Memory B cell (primary cell): Measurements from ENCODE around the gene GSTO2.
A peak's percentile ranks its signal among the peaks of the same experiment; 100 is the strongest.

ENCODE experiments used
- ATAC-seq: fragments of 150-1000 bp; cut with Tn5 transposase; 2 replicates; pipeline ENCODE4 v1.10.0; 2021; ENCODE audit warnings: low read depth, mild to moderate bottlenecking, moderate library complexity
- DNase-seq, 2 donors: peaks; one replicate each; pipeline ENCODE4 v3.0.0; 2022; ENCODE audit warnings: low spot score in 2 of 2
- H3K27ac Mint-ChIP-seq: one replicate; pipeline ENCODE4 v1.8.0; 2022; ENCODE audit warnings: mild to moderate bottlenecking, moderate library complexity, mixed read lengths
- H3K27me3 Mint-ChIP-seq: one replicate; pipeline ENCODE4 v1.8.0; 2022; ENCODE audit warnings: mixed read lengths
- H3K36me3 Mint-ChIP-seq: one replicate; pipeline ENCODE4 v1.8.0; 2022; ENCODE audit warnings: mild to moderate bottlenecking, mixed read lengths
- H3K4me1 Mint-ChIP-seq: one replicate; pipeline ENCODE4 v1.8.0; 2022; ENCODE audit warnings: mixed read lengths
- H3K4me3 Mint-ChIP-seq: one replicate; pipeline ENCODE4 v1.8.0; 2022; ENCODE audit warnings: mild to moderate bottlenecking, moderate library complexity, mixed read lengths
- H3K9me3 Mint-ChIP-seq: one replicate; pipeline ENCODE4 v1.8.0; 2022; ENCODE audit warnings: mixed read lengths

GSTO2 gene

GRCh38 chr10:104316321-104317099 lies 47.5 kb downstream of the GSTO2 start:
- peak overlapping the region; percentile 88 for H3K27ac Mint-ChIP-seq
- no peaks in the 10 kb centered on the region for H3K27me3 Mint-ChIP-seq
- H3K36me3 Mint-ChIP-seq, result peaks cover 12% of the 10 kb centered on the region
- no peak overlapping the region for H3K4me3 Mint-ChIP-seq
- ATAC-seq (no peak), DNase-seq (no peak)
- H3K9me3 Mint-ChIP-seq, result no peaks in the 10 kb centered on the region
- H3K4me1 Mint-ChIP-seq, result peaks cover 36% of the 10 kb centered on the region

GRCh38 chr10:104317269-104317710 lies 48.3 kb downstream of the GSTO2 start:
- ATAC-seq, result peak; percentile 53
- no peak for DNase-seq

GRCh38 chr10:104317726-104318299 lies 48.8 kb downstream of the GSTO2 start:
- H3K36me3 Mint-ChIP-seq, result peaks cover 10% of the 10 kb centered on the region
- H3K27me3 Mint-ChIP-seq, result no peaks in the 10 kb centered on the region
- DNase-seq (no peak), ATAC-seq (no peak)
- H3K9me3 Mint-ChIP-seq, result no peaks in the 10 kb centered on the region
- H3K4me3 Mint-ChIP-seq, result peak overlapping the region; percentile 21
- peaks cover 49% of the 10 kb centered on the region for H3K4me1 Mint-ChIP-seq
- H3K27ac Mint-ChIP-seq, result peak overlapping the region; percentile 88

More at GRCh38 chr10:104317269-104317710, 48.3 kb downstream of the GSTO2 start:
- Mint-ChIP-seq H3K27ac (peak overlapping the region; percentile 88), H3K4me1 (peaks cover 44% of the 10 kb centered on the region), H3K36me3 (peaks cover 10% of the 10 kb centered on the region), H3K27me3 (no peaks in the 10 kb centered on the region), H3K4me3 (peak overlapping the region; percentile 46), H3K9me3 (no peaks in the 10 kb centered on the region)

GRCh38 chr10:104318326-104318725 lies 49.3 kb downstream of the GSTO2 start:
- Mint-ChIP-seq H3K9me3 (no peaks in the 10 kb centered on the region), H3K27ac (no peak overlapping the region), H3K36me3 (peaks cover 7% of the 10 kb centered on the region), H3K4me1 (peaks cover 52% of the 10 kb centered on the region), H3K4me3 (no peak overlapping the region), H3K27me3 (no peaks in the 10 kb centered on the region)
- ATAC-seq (no peak), DNase-seq (no peak)

GRCh38 chr10:104318810-104319741 lies 50.1 kb downstream of the GSTO2 start:
- ATAC-seq (no peak), DNase-seq (no peak)
- H3K36me3 Mint-ChIP-seq, result peaks cover 5% of the 10 kb centered on the region
- peak overlapping the region; percentile 39 for H3K27ac Mint-ChIP-seq
- H3K27me3 Mint-ChIP-seq, result no peaks in the 10 kb centered on the region
- peaks cover 59% of the 10 kb centered on the region for H3K4me1 Mint-ChIP-seq
- peak overlapping the region; percentile 3 for H3K4me3 Mint-ChIP-seq
- no peaks in the 10 kb centered on the region for H3K9me3 Mint-ChIP-seq

GRCh38 chr10:104321226-104321625 lies 52.2 kb downstream of the GSTO2 start:
- DNase-seq (no peak), ATAC-seq (no peak)
- H3K4me3 Mint-ChIP-seq, result no peak overlapping the region
- no peaks in the 10 kb centered on the region for H3K27me3 Mint-ChIP-seq
- peak overlapping the region; percentile 73 for H3K27ac Mint-ChIP-seq
- H3K36me3 Mint-ChIP-seq, result peaks cover 8% of the 10 kb centered on the region
- peaks cover 76% of the 10 kb centered on the region for H3K4me1 Mint-ChIP-seq
- H3K9me3 Mint-ChIP-seq, result no peaks in the 10 kb centered on the region

GRCh38 chr10:104321725-104322415 lies 52.9 kb downstream of the GSTO2 start:
- ATAC-seq (peak; percentile 31), DNase-seq (no peak)
- Mint-ChIP-seq H3K27me3 (no peaks in the 10 kb centered on the region), H3K4me3 (peak overlapping the region; percentile 54), H3K9me3 (no peaks in the 10 kb centered on the region), H3K4me1 (peaks cover 81% of the 10 kb centered on the region), H3K27ac (peak overlapping the region; percentile 73), H3K36me3 (peaks cover 8% of the 10 kb centered on the region)

GRCh38 chr10:104322416-104322782 lies 53.4 kb downstream of the GSTO2 start:
- Mint-ChIP-seq H3K27ac (peak overlapping the region; percentile 73), H3K9me3 (no peaks in the 10 kb centered on the region), H3K4me1 (peaks cover 81% of the 10 kb centered on the region), H3K27me3 (no peaks in the 10 kb centered on the region), H3K4me3 (peak overlapping the region; percentile 54), H3K36me3 (peaks cover 7% of the 10 kb centered on the region)
- DNase-seq (no peak), ATAC-seq (peak; percentile 62)

- Mint-ChIP-seq H3K27ac (peak overlapping the region; percentile 73), H3K36me3 (peaks cover 5% of the 10 kb centered on the region), H3K27me3 (no peaks in the 10 kb centered on the region), H3K4me1 (peaks cover 78% of the 10 kb centered on the region), H3K4me3 (no peak overlapping the region), H3K9me3 (no peaks in the 10 kb centered on the region)
- DNase-seq (no peak), ATAC-seq (no peak)
Measured at GRCh38 chr10:104323085-104323484, 54.1 kb downstream of the GSTO2 start.

- Mint-ChIP-seq H3K4me3 (peak overlapping the region; percentile 83), H3K4me1 (peaks cover 78% of the 10 kb centered on the region), H3K27me3 (no peaks in the 10 kb centered on the region), H3K36me3 (peaks cover 5% of the 10 kb centered on the region), H3K9me3 (no peaks in the 10 kb centered on the region), H3K27ac (peak overlapping the region; percentile 81)
- no peak for ATAC-seq
- DNase-seq, result no peak
Measured at GRCh38 chr10:104323760-104324201, 54.8 kb downstream of the GSTO2 start.

- H3K27me3 Mint-ChIP-seq, result no peaks in the 10 kb centered on the region
- ATAC-seq (peak; percentile 27), DNase-seq (no peak)
- peaks cover 5% of the 10 kb centered on the region for H3K36me3 Mint-ChIP-seq
- H3K27ac Mint-ChIP-seq, result peak overlapping the region; percentile 81
- H3K9me3 Mint-ChIP-seq, result no peaks in the 10 kb centered on the region
- H3K4me1 Mint-ChIP-seq, result peaks cover 78% of the 10 kb centered on the region
- peak overlapping the region; percentile 83 for H3K4me3 Mint-ChIP-seq
Measured at GRCh38 chr10:104324221-104324686, 55.3 kb downstream of the GSTO2 start.

- peaks cover 5% of the 10 kb centered on the region for H3K36me3 Mint-ChIP-seq
- DNase-seq, result no peak
- peaks cover 78% of the 10 kb centered on the region for H3K4me1 Mint-ChIP-seq
- peak overlapping the region; percentile 81 for H3K27ac Mint-ChIP-seq
- peak overlapping the region; percentile 83 for H3K4me3 Mint-ChIP-seq
- ATAC-seq, result no peak
- H3K27me3 Mint-ChIP-seq, result no peaks in the 10 kb centered on the region
- no peaks in the 10 kb centered on the region for H3K9me3 Mint-ChIP-seq
Measured at GRCh38 chr10:104324931-104325330, 55.9 kb downstream of the GSTO2 start.
